Calu3 (cell line): Measurements from ENCODE around the gene TRAPPC5. TPM values are rescaled to one million over a fixed set of nuclear protein-coding genes. Genes with fewer than 3 reads are reported as not detected.

ENCODE experiments used
- BruUV-seq: library from RNA; stranded (reverse); fragments of 400-500 nt; replicated peaks from 2 replicates; lab custom pipeline; 2021; lab: Mats Ljungman, UMichigan
- CTCF ChIA-PET: fragments of 300-600 bp; sonication (Branson Sonifier 250); formaldehyde crosslinking; loops from one replicate; lab custom pipeline; 2022; ENCODE audit warnings: antibody characterized with exemption; lab: Charles Lee
- DNase-seq: peaks from one replicate; pipeline ENCODE4 v3.0.0; 2022
- H3K27ac Mint-ChIP-seq: one replicate; pipeline ENCODE4 v1.8.0; 2022; ENCODE audit warnings: mixed read lengths; ENCODE audit not compliant: unreplicated experiment
- H3K27me3 Mint-ChIP-seq: one replicate; pipeline ENCODE4 v1.8.0; 2022; ENCODE audit warnings: mixed read lengths; ENCODE audit not compliant: unreplicated experiment
- H3K36me3 Mint-ChIP-seq: one replicate; pipeline ENCODE4 v1.8.0; 2022; ENCODE audit warnings: mild to moderate bottlenecking, moderate library complexity, mixed read lengths; ENCODE audit not compliant: insufficient read depth, unreplicated experiment
- H3K4me1 Mint-ChIP-seq: one replicate; pipeline ENCODE4 v1.8.0; 2022; ENCODE audit warnings: mild to moderate bottlenecking, low read depth, mixed read lengths; ENCODE audit not compliant: unreplicated experiment
- H3K4me3 Mint-ChIP-seq: one replicate; pipeline ENCODE4 v1.8.0; 2022; ENCODE audit warnings: mild to moderate bottlenecking, low read depth, moderate library complexity, mixed read lengths; ENCODE audit not compliant: unreplicated experiment
- H3K9me3 Mint-ChIP-seq: one replicate; pipeline ENCODE4 v1.8.0; 2022; ENCODE audit warnings: low read depth, mixed read lengths; ENCODE audit not compliant: unreplicated experiment
- intact Hi-C: fragments of 100-400 bp; cut with micrococcal nuclease; formaldehyde crosslinking; loops from one replicate; pipeline ENCODE4 v1.10.0; 2022; ENCODE audit not compliant: unreplicated experiment
- total RNA-seq: library from RNA; stranded (reverse); gene quantifications from 2 replicates; pipeline ENCODE4 v1.2.3, GENCODE V29; 2022
- TF ChIP-seq, protein P1 (sequence below): fragments of 200-600 bp; IDR thresholded peaks from one replicate; pipeline ENCODE4 v1.8.0; 2022; ENCODE audit warnings: antibody characterized with exemption; ENCODE audit not compliant: unreplicated experiment

The TRAPPC5 gene
- total RNA-seq, 1 experiment from 2014 or later = 82.4 TPM

- no TSS peak for BruUV-seq
- Mint-ChIP-seq H3K4me1 (no peaks in the 10 kb centered on the region), H3K27me3 (no peaks in the 10 kb centered on the region), H3K36me3 (peaks cover 41% of the 10 kb centered on the region), H3K27ac (no peak overlapping the region), H3K4me3 (no peak overlapping the region), H3K9me3 (peaks cover 3% of the 10 kb centered on the region)
- DNase-seq = no peak
- TF ChIP-seq, protein P1, sequence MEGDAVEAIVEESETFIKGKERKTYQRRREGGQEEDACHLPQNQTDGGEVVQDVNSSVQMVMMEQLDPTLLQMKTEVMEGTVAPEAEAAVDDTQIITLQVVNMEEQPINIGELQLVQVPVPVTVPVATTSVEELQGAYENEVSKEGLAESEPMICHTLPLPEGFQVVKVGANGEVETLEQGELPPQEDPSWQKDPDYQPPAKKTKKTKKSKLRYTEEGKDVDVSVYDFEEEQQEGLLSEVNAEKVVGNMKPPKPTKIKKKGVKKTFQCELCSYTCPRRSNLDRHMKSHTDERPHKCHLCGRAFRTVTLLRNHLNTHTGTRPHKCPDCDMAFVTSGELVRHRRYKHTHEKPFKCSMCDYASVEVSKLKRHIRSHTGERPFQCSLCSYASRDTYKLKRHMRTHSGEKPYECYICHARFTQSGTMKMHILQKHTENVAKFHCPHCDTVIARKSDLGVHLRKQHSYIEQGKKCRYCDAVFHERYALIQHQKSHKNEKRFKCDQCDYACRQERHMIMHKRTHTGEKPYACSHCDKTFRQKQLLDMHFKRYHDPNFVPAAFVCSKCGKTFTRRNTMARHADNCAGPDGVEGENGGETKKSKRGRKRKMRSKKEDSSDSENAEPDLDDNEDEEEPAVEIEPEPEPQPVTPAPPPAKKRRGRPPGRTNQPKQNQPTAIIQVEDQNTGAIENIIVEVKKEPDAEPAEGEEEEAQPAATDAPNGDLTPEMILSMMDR = no peak
- intact Hi-C loops = no loop called here
- CTCF ChIA-PET = interaction anchor here (0.5 kb wide), 1 partner anchor 67 kb away, joined by 5 read pairs; no protein-coding TSS in a partner anchor
Observed at GRCh38 chr19:7635670-7636069, 45.0 kb upstream of the TRAPPC5 start.

DNA sequence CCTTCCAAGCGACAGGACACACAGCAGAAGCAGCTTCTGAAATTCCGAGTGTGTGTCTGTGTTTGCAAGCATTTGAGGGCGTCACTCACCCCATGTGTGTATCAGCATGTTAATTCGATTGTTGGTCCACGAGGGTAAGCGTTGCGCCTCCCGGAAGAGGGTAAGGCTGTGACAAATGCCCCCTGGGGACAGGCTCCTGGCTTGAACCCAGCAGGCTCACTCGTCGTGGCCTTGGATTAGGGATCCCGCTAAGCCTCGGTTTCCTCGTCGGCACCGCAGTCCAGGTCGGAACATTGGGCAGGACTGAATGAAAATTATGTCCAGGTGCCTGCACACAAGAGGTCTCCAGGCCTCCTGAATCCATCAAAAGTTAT is 44.3 kb upstream of the TRAPPC5 start:
- TF ChIP-seq, protein P1 = no peak
- Mint-ChIP-seq H3K27ac (no peak overlapping the region), H3K4me3 (peak overlapping the region; percentile 80), H3K9me3 (peaks cover 3% of the 10 kb centered on the region), H3K36me3 (peaks cover 39% of the 10 kb centered on the region), H3K4me1 (no peaks in the 10 kb centered on the region), H3K27me3 (no peaks in the 10 kb centered on the region)
- CTCF ChIA-PET = no interaction called here
- no peak for DNase-seq
- no TSS peak for BruUV-seq
- intact Hi-C loops = no loop called here

- DNase-seq = peak; percentile 88
- TF ChIP-seq, protein P1 = no peak
- intact Hi-C loops = no loop called here
- Mint-ChIP-seq H3K4me3 (peak within 1 kb of the TSS; percentile 80), H3K27ac (peak within 1 kb of the TSS; percentile 72), H3K27me3 (no peaks in the 10 kb centered on the region), H3K4me1 (no peaks in the 10 kb centered on the region), H3K9me3 (peaks cover 3% of the 10 kb centered on the region), H3K36me3 (peaks cover 39% of the 10 kb centered on the region)
- CTCF ChIA-PET = no interaction called here
- no TSS peak for BruUV-seq
Observed at GRCh38 chr19:7636691-7637373, 43.8 kb upstream of the TRAPPC5 start, which contains the start of gene STXBP2. TSS of gene STXBP2 (plus strand) at chr19:7637110. CDS start at chr19:7637150, 40 bp downstream.

GRCh38 chr19:7637374-7638256 is 43.0 kb upstream of the TRAPPC5 start:
- intact Hi-C loops = no loop called here
- H3K27me3 Mint-ChIP-seq = no peaks in the 10 kb centered on the region
- H3K4me3 Mint-ChIP-seq = peak overlapping the region; percentile 80
- H3K4me1 Mint-ChIP-seq = no peaks in the 10 kb centered on the region
- DNase-seq = peak; percentile 53
- BruUV-seq = TSS peak; percentile 34
- peaks cover 3% of the 10 kb centered on the region for H3K9me3 Mint-ChIP-seq
- peak overlapping the region; percentile 72 for H3K27ac Mint-ChIP-seq
- TF ChIP-seq, protein P1 = no peak
- peaks cover 39% of the 10 kb centered on the region for H3K36me3 Mint-ChIP-seq
- CTCF ChIA-PET = interaction anchor here (0.6 kb wide), 1 partner anchor 8 kb away, joined by 6 read pairs; the partner anchor contains the start of genes PET100 and XAB2
